DMS 273 treated with DMSO at 0.1 percent for 48 hours (cell line): Measurements from ENCODE around the gene SEMA4G.
A peak's percentile ranks its signal among the peaks of the same experiment; 100 is the strongest.

ENCODE experiments used
- DNase-seq: peaks from one replicate; lab custom pipeline; 2025; lab: John Stamatoyannopoulos, UW

Gene SEMA4G

DNA sequence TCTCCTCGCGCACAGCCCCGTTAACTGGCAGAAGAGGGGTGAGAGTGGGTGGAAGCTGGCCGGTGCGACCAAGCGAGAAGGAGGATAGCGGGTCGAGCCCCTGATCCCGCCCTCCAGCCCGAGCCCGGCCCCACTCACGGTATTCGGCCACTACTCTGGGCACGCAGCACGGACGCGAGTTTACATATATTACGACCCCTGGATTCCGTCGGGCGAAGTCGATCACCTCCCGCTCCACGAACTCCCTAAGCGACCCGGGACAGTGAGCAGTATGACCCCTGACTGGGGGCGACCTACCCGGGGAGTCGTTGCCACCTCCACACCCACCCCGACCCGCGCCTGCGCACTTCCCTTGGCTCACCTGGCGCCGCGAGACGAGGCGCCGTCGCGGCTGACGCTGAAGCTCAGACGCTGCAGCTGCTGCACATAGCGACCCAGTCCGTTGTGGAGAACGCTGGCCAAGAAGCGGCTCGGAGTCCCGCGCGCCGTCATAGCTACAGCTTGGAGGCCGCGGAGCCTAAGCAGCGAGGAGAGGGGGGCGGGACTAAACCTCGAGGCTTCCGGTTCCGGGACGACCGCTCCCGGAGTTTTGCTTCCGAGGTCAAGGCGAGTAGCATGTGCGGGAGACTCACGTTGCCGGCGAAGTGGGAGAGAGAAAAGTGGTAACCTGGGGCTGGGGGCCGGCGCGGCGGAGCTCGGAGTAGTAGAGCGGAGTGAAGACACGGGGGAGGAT, 17.8 kb downstream of the SEMA4G start, which contains the start of the genes MRPL43 and TWNK:
MRPL43 (minus strand) TSS at position 546 of the 733 bp plus-strand sequence; CDS start at position 492, 54 bp downstream.
TWNK (plus strand) TSS at position 592 of the 733 bp plus-strand sequence. CDS start 668 bp downstream, outside the sequence.
- DNase-seq, result peak; percentile 15

DNA sequence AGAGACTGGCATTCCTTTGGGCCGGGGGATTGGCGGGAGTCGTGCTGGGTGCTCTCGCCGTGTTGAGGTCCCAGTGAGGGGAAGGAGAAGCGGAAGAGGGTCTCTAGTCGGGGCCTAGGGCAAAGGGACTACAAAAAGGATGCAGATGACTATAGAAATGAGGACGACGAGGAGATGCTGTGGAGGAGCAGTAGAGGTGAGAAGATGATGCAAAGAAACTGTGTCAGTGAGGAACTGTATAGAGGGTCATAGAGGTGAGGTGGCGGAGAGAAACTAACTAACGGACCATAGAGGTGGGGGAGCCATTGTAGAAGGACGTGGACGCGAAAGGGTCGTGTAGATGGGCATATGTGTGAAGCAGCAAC, 18.4 kb downstream of the SEMA4G start:
- no peak for DNase-seq

DNA sequence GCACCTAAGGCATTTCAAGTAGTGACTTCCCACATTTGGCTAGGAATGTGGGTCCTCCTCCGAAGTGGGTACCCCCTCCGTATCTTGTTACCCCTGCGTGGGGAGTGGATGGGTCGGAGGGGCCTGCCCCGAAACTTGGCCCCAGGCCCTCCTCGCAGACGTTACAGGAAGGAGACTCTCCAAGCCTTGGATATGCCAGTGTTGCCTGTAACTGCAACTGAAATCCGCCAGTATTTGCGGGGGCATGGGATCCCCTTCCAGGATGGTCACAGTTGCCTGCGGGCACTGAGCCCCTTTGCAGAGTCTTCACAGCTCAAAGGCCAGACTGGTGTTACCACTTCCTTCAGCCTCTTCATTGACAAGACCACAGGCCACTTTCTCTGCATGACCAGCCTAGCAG, 18.9 kb downstream of the SEMA4G start:
- no peak for DNase-seq

DNA sequence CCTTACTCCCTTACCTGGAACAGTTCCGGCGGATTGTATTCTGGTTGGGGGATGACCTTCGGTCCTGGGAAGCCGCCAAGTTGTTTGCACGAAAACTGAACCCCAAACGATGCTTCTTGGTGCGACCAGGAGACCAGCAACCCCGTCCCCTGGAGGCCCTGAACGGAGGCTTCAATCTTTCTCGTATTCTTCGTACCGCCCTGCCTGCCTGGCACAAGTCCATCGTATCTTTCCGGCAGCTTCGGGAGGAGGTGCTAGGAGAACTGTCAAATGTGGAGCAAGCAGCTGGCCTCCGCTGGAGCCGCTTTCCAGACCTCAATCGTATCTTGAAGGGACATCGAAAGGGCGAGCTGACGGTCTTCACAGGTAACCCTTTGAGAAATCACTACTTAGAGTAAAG, 19.8 kb downstream of the SEMA4G start:
- no peak for DNase-seq

DNA sequence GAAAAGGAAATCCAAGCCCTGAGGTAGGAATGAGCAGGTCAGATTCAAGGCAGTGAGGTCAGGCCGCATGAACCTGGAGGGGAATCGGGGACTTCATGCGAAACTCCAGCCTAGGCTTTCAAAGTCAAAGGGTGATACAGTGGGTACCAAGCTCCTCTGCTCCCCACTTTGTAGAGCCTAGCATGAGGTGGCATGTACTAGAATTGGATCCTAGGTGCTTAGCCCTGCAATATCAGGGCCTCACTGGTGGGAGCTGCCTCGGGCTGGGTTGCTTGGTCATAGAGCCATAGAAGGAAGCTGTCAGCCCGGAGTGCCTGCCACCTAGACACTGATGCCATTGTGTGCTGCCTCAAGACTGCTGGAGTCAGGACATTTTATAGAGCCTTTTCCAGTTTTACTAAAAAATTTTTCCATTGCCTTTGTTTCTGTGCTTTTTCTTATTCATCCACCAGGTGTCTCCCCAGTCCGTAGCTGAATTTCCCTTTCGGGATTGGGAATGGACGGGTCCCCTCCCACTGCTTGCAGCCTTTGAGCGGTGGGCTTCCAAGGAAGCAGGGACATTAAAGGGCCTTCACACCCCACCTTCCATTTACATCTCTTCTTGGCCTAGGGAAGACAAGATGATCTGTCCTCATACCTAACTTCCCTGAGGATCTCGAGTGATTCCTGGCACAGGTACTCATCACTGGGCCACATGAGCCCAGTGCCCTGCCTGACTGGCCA, 24.8 kb downstream of the SEMA4G start:
- no peak for DNase-seq

DNA sequence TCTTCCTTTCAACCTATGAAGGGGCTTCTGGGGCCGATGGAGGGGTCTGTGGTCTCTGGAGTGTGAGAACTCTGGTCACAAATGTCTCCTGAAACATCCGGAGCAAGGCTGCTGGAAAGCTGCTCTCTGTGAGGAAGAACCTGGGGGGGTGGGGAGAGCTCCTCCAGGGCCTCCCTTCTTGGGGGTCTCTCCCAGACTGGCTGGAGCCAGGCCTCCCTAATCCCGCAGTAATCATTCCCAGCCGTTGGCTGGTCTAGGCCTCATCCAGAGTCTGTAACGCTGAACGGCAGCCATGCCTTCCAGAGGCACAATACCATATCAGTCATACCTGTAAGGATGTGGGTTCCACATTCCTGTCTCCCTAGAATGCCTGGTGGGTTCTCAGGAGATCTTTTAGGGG, 25.9 kb downstream of the SEMA4G start:
- no peak for DNase-seq

DNA sequence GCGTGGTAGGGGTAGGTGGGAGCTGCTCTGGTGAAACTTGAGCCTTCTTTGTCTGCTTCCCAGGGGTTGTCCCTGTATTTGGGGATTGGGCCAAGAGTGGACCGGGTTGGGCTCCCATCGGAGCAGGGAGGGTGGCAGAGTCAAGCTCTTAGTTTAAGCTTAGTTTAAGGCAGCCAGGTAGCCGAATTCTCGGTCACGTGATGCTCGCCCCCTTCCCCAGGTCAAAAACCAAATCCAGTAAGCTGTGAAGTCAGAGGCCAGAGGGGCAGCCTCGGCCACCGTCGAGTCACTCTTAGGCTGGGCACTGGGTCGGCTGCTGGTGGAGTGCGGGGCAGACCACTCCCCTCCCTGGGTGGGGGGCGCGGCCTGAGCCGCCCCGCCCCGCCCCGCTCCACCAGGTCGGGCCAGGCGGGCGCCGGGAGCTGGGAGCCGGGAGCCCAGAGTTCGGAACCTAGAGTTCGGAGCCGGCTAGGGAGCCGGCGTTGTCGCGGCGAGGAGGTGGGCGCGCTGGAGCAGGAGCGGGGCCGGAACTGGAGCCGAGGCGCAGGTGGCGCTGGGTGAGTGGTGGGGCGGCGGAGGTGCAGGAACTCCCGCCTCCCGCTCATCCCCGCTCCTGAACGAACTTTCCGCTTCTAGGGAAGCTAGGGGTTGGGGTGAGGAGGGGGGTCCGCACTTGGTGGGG, 27.5 kb downstream of the SEMA4G start:
- no peak for DNase-seq

DNA sequence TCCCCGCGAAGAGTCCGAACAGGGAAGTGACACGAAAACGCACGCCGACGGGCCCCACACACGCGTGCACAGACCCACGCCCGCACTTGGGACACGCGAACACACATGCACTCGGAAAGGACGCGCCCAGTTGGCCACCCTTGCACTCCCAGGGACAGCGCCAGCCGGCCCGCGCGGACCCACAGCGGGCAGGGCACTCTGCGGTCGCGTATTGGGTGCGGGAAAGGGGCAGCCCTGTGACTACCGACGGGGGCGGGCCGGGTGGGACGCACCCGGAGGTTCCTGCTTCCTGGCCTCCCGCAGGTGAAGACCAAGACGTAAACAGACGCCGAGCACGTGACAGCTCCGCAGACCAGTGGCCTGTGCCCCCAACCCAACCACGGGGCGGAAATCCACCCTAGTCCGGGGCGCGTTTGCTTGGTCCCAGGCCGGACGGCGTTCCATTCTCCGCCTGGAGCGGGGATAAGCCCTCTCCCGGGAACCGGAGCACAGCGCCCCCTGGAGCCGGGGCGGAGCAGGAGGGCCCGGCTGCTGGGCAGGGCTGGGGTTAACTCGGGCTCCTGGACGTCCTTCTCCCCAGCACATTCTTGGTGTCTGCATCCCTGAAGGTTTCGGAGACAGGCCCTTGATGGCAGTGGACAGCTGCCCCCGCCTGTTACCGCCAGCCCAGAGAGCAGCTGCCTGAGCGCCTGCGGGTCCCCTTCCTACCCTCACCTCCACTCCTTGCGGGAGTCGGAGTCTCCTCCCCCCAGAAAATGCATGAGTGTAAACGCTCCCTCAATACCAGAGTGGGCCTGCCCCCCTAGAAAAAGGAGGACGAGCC, 28.3 kb downstream of the SEMA4G start:
- peak; percentile 53 for DNase-seq

DNA sequence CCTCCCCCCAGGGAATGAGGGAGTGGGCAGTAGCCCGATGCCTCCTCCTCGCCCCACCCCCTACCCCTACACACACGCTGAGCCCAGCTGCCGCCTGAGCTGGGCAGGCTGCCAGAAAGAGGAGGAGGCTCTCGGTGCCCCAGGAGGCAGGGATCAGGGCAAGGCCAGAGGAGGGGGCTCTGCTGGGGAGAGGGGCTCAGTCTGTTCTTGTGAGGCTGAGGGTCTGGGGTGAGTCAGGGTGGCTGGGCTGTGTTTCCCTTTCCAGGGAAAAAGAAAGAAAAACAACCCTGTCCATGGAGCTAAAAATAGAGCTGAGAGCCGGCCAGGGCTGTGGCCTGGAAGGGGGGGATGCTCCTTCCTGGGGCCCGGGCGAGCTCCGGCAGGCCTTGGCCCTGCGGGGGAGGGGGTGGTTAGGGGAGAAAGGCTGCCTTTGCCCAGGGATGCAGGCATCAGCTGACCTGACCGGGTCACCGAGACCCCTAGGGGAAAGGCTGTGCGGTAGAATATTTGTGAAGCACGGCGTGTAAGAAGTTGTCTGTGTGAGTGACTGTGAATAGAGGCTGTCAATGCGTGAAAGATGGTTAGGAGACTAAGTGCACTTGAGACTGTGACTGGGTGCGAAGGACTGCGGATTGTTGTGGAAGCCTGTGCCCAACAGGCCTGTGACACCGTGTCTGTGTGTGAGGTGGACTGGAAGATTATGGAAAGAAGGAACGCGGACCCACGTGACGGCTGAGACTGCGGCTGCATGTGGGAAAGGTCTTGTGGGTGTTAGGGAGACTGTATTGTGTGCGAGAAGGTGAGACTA, 29.1 kb downstream of the SEMA4G start:
- DNase-seq, result peak; percentile 69

DNA sequence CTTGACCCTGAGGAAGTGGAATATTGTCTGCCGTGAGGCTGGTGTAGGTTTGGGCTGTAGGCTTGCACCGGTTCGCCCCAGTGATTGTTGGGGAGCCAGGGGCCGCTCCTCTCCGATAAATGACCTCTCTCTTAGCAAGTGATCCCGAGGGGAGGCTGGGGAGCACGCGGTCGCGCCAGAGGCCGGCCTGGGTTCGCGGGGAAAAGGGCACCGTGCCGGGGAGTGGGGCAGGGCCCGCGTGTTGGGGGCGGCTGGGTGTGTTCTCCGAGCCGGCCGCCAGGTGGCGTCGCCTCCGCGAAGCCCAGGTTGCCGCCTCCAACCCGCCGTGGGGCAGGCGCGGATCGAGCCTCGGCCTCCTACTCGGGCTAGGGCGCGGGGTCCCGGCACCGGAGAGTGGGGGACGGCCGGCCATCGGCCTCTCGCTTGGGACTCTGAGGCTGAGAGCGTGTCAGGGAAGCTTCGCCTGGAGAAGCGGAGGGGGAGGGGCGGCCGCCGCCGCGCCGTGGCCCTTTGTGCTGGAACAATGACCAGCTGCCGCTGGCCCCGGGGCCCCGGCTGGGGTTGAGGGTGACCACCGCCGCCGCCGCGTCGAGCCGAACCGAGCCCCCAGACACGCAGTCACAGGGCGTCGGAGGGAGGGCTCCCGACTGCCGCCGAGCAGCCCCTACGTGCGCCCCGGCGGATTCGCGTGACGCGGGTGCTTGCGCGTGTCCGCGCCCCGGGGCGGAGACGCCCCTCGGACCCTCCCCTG, 29.9 kb downstream of the SEMA4G start:
- DNase-seq, result no peak

DNA sequence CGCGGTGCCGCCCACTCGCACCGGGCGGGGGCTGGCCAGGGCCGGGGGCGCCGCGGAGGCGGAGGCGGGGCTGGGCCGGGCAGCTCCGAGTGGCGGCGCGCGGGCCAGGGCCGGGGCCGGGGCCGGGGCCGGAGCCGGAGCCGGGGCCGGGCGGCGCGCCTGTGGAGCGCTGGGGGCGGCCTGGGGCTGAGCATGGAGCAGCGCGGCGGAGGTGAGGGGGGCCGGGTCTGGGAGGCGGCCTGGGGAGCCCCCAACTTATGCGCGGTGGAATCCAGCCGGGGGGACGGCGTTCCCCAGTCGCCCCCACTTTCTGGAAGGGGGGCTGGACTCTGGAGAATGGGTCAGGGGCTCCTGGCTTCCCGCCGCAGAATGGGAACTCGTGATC, 30.4 kb downstream of the SEMA4G start, which contains the start of gene LZTS2:
LZTS2 (plus strand) TSS at position 67 of the 385 bp plus-strand sequence. CDS start 2,731 bp downstream, outside the sequence.
- DNase-seq, result no peak

DNA sequence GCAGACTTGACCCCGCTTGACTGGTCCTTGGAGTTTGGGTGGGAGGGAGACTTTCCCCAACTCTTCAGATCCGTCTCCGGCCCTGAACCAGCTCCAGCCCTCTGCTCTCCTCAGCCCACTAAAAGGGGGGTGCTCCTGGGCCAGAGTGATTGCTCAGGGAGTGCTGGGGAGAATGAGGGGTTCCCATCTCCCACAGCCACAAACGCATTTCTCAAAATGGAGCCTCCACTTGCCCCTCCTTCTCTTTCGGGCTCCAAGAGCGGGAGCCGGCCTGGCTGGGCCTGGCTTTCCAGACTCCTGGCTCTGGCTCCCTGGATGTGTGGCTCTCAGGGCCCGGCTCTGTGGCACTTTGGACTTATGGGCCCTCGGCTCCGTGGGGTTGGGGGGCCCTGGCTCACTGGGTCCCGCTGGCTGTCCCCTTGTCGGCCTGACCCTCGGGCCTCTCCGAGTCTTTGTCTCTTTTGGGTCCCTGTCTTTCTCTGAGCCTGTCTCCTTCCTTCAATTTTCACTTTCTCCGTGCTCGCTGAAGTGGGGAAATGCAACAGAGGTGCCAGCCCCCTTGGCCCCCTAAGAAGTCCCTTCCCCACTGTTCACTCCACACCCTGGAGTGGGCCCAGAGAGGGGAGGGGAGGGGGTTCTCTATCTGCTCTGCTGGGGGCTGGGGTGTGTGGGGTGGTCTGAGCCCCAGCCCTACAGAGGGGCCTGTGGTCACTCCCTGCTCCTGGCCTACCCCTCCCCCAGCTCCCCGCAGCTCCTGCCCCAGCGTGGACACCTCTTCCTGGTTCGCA, 31.0 kb downstream of the SEMA4G start:
- DNase-seq, result no peak

DNA sequence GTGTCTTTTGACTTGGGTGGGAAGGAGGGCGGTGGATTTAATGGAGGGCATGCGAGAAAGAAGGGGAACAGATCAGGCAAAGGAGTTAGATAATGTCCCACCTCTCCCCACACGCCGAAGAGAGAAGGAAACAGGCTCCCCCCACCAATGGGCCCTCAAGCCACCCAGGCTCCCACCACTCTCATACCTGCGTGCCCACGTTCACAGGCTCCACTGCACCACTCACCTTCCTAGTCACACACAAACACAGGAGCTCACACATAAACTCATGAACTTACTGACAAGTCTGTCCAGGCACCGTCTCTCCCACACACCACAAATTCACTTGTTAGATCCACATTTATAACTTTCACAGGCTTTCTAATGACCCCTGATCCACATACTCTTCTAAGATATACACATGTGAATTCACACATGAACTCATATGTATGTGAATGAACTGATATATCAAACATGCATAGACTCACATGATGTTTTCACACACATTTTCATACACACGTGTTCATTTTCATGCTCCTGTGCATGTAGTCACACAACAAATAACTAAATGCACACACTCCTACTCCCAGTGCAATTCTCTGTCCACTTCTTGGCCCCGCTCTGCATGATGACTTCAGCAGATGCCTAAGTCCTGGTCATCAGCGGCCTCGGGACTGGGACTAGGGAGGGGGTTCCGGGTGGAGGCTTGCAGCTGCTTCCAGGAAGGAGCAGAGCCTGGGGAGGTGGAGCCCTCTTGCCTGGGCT, 31.8 kb downstream of the SEMA4G start:
- no peak for DNase-seq

DNA sequence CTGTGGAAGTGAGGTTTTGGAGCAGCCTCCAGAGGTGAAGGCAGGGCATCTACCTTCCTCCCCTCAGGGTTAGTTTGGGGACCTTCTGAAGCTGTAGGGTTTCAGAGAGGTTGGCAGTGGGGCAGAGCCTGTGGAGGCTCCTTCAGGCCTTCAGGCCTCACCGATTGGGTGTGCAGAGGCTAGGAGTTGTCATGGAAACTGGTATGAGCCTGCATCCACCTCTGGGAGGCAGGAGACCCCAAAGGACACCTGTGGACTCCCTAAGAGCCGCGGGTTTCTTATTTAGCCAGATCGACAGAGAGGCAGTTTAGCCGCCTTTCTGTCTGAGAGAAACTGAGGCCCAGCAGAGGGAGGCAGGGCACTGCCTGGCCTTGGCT, 32.3 kb downstream of the SEMA4G start:
- DNase-seq, result no peak

DNA sequence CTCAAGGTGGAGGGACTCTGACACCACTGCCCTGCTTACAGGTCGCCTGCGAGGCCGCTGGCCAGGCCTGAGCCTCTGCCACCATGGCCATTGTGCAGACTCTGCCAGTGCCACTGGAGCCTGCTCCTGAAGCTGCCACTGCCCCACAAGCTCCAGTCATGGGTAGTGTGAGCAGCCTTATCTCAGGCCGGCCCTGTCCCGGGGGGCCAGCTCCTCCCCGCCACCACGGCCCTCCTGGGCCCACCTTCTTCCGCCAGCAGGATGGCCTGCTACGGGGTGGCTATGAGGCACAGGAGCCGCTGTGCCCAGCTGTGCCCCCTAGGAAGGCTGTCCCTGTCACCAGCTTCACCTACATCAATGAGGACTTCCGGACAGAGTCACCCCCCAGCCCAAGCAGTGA, 33.2 kb downstream of the SEMA4G start:
- no peak for DNase-seq

DNA sequence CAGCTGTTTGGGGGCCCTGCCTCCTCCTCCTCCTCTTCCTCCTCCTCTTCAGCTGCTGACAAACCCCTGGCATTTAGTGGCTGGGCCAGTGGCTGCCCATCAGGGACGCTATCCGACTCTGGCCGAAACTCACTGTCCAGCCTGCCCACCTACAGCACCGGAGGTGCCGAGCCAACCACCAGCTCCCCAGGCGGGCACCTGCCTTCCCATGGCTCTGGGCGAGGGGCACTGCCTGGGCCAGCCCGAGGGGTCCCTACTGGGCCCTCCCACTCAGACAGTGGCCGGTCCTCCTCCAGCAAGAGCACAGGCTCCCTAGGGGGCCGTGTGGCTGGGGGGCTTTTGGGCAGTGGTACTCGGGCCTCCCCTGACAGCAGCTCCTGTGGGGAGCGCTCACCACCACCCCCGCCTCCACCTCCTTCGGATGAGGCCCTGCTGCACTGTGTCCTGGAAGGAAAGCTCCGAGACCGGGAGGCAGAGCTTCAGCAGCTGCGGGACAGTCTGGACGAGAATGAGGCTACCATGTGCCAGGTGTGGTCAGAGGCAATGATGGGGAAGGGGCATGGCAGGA, 34.4 kb downstream of the SEMA4G start:
- no peak for DNase-seq

DNA sequence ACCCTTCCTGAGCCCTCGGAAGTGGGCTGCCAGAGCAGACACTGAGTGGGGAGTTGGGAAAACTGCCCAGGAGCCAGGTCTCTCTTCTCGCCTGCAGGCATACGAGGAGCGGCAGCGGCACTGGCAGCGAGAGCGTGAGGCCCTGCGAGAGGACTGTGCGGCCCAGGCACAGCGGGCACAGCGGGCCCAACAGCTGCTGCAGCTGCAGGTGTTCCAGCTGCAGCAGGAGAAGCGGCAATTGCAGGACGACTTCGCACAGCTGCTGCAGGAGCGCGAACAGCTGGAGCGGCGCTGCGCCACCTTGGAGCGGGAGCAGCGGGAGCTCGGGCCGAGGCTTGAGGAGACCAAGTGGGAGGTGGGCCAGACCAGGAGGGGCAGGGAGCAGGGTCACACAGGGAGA, 36.1 kb downstream of the SEMA4G start:
- DNase-seq, result no peak

DNA sequence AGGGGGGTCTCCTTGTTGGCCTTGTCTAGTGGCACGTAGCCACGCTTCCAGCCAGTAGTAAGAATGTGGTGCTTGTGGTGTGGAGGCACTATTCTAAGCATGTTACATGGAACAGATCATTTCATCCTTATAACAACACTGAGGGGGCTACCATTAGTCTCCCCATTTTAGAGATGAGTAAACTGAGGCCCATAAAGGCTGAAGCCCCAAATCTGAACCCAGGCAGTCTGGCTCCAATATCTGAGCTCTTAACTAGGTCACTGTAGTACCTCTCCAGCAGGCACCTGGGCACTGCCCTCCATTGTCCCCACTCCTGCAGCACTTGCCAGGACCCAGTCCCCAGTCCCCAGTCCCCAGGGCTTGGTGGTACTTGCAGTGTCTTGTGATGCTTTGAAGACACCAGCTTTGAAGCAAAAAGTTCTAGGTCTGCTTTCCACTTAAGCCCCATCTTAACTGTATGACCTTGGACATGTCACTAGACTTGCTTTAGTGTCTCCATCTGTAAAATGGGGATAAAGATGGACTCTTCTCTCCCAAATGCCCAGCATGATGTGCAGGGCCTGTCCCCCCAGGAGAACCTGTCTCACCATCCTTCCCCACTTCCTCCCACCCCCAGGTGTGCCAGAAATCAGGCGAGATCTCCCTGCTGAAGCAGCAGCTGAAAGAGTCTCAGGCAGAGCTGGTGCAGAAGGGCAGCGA, 36.7 kb downstream of the SEMA4G start:
- DNase-seq, result no peak
